GM12878 (cell line): Measurements from ENCODE around the gene LATS2. TPM values are rescaled to one million over a fixed set of nuclear protein-coding genes. Genes with fewer than 3 reads are reported as not detected.

ENCODE experiments used
- BRCA1 ChIP-seq: IDR thresholded peaks from 2 replicates; pipeline ENCODE4 v1.6.1; 2011; ENCODE audit warnings: low read depth, low read length, improper control_type of control experiment
- KAT2A ChIP-seq: conservative IDR thresholded peaks from 2 replicates; pipeline ENCODE4 v1.6.1; 2011; ENCODE audit warnings: low read depth, low read length; ENCODE audit not compliant: control insufficient read depth
- MTA2 ChIP-seq: fragments of 450-650 bp; IDR thresholded peaks from 2 replicates; pipeline ENCODE4 v1.6.1; 2016; ENCODE audit warnings: low read depth, mild to moderate bottlenecking, moderate library complexity
- SPI1 ChIP-seq: IDR thresholded peaks from 2 replicates; pipeline ENCODE4 v1.6.1; 2011; ENCODE audit warnings: low read depth, mild to moderate bottlenecking, low read length, moderate library complexity, borderline replicate concordance; ENCODE audit not compliant: insufficient read depth
- TBL1XR1 ChIP-seq: IDR thresholded peaks from 2 replicates; pipeline ENCODE4 v1.6.1; 2012; ENCODE audit warnings: low read depth, low read length, improper control_type of control experiment
- ZNF274 ChIP-seq: IDR thresholded peaks from one replicate; pipeline ENCODE4 v1.8.0; 2011; ENCODE audit not compliant: insufficient read length, insufficient read depth
- ZNF622 ChIP-seq: fragments of 450-650 bp; IDR thresholded peaks from 2 replicates; pipeline ENCODE4 v1.6.1; 2017; ENCODE audit warnings: mild to moderate bottlenecking, inconsistent platforms
- polyA plus RNA-seq, 11 experiments: library from polyadenylated mRNA; depleted of rRNA in 4 of 11; unstranded in 6 of 11; stranded (reverse) in 5 of 11; fragments of >200 nt; fragmentation: Nextera tagmentation in 4 of 11; fragmentation: Illumina TruSeq in 1 of 11; extraction: Ambion mirVana in 4 of 11; extraction: Trizol in 1 of 11; gene quantifications; 1 replicate in 1 of 11; 2 replicates in 10 of 11; pipeline versions ENCODE4 v1.2.1 to v1.2.3, GENCODE V29; 2011 to 2016; ENCODE audit warnings: inconsistent platforms in 2 of 11, missing spikeins in 2 of 11, low read depth in 1 of 11
- total RNA-seq, 4 experiments: library from RNA; depleted of rRNA in 3 of 4; stranded (reverse); fragments of >200 nt in 3 of 4; fragmentation: Illumina TruSeq in 1 of 4; extraction: Trizol in 1 of 4; gene quantifications; 2 replicates each; pipeline versions ENCODE4 v1.2.1 to v1.2.3, GENCODE V29; 2013 to 2021
- TF ChIP-seq, protein P1 (sequence below): IDR thresholded peaks from 2 replicates; pipeline ENCODE4 v1.6.1; 2012; ENCODE audit warnings: improper control_type of control experiment, low read depth, low read length; ENCODE audit not compliant: insufficient replicate concordance
- TF ChIP-seq, protein P2 (sequence below): fragments of 450-650 bp; formaldehyde crosslinking; IDR thresholded peaks from 2 replicates; pipeline ENCODE4 v1.4.0; 2022; ENCODE audit warnings: mild to moderate bottlenecking, moderate library complexity
- TF ChIP-seq, protein P3 (sequence below), 3 experiments: IDR thresholded peaks in 2 of 3; conservative IDR thresholded peaks in 1 of 3; 2 replicates each; pipeline ENCODE4 v1.5.1; 2011; ENCODE audit warnings: low read depth in 3 of 3, low read length in 3 of 3, mild to moderate bottlenecking in 3 of 3, control low read depth in 2 of 3, moderate library complexity in 2 of 3, inconsistent platforms in 1 of 3, mixed read lengths in 1 of 3; ENCODE audit not compliant: control insufficient read depth in 2 of 3, insufficient read depth in 1 of 3; ENCODE audit errors: extremely low read depth in 1 of 3

LATS2 gene
- total and polyA plus RNA-seq, 10 of the 15 experiments (the other 5 are each of a cell fraction or from before 2014, with no cell fraction given), result 0.90 to 7.8 (median 2.0) TPM

DNA sequence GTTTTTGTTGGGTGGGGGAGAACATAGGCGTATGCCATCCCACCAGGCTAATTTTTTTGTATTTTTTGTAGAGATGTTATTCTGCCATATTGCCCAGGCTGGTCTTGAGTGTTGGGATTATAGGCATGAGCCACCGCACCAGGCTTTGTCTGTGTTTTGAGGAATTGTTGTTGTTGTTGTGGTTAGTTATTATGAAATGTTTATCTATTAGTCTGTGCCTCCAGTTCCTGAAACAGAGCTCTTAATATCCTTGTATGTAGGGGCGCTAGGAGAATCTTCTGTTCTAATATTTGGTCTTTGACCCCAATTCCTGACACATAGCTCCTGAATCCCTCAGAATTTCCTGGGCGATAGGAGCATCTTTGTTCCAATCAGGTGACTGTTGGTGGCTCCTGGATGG lies 5.6 kb upstream of the LATS2 start (continued):
- TF ChIP-seq, protein P1, sequence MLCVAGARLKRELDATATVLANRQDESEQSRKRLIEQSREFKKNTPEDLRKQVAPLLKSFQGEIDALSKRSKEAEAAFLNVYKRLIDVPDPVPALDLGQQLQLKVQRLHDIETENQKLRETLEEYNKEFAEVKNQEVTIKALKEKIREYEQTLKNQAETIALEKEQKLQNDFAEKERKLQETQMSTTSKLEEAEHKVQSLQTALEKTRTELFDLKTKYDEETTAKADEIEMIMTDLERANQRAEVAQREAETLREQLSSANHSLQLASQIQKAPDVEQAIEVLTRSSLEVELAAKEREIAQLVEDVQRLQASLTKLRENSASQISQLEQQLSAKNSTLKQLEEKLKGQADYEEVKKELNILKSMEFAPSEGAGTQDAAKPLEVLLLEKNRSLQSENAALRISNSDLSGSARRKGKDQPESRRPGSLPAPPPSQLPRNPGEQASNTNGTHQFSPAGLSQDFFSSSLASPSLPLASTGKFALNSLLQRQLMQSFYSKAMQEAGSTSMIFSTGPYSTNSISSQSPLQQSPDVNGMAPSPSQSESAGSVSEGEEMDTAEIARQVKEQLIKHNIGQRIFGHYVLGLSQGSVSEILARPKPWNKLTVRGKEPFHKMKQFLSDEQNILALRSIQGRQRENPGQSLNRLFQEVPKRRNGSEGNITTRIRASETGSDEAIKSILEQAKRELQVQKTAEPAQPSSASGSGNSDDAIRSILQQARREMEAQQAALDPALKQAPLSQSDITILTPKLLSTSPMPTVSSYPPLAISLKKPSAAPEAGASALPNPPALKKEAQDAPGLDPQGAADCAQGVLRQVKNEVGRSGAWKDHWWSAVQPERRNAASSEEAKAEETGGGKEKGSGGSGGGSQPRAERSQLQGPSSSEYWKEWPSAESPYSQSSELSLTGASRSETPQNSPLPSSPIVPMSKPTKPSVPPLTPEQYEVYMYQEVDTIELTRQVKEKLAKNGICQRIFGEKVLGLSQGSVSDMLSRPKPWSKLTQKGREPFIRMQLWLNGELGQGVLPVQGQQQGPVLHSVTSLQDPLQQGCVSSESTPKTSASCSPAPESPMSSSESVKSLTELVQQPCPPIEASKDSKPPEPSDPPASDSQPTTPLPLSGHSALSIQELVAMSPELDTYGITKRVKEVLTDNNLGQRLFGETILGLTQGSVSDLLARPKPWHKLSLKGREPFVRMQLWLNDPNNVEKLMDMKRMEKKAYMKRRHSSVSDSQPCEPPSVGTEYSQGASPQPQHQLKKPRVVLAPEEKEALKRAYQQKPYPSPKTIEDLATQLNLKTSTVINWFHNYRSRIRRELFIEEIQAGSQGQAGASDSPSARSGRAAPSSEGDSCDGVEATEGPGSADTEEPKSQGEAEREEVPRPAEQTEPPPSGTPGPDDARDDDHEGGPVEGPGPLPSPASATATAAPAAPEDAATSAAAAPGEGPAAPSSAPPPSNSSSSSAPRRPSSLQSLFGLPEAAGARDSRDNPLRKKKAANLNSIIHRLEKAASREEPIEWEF, result no peak
- TF ChIP-seq SPI1 (no peak), TBL1XR1 (no peak), BRCA1 (no peak), ZNF622 (no peak), ZNF274 (no peak), MTA2 (no peak), KAT2A (no peak)
- TF ChIP-seq, protein P2, sequence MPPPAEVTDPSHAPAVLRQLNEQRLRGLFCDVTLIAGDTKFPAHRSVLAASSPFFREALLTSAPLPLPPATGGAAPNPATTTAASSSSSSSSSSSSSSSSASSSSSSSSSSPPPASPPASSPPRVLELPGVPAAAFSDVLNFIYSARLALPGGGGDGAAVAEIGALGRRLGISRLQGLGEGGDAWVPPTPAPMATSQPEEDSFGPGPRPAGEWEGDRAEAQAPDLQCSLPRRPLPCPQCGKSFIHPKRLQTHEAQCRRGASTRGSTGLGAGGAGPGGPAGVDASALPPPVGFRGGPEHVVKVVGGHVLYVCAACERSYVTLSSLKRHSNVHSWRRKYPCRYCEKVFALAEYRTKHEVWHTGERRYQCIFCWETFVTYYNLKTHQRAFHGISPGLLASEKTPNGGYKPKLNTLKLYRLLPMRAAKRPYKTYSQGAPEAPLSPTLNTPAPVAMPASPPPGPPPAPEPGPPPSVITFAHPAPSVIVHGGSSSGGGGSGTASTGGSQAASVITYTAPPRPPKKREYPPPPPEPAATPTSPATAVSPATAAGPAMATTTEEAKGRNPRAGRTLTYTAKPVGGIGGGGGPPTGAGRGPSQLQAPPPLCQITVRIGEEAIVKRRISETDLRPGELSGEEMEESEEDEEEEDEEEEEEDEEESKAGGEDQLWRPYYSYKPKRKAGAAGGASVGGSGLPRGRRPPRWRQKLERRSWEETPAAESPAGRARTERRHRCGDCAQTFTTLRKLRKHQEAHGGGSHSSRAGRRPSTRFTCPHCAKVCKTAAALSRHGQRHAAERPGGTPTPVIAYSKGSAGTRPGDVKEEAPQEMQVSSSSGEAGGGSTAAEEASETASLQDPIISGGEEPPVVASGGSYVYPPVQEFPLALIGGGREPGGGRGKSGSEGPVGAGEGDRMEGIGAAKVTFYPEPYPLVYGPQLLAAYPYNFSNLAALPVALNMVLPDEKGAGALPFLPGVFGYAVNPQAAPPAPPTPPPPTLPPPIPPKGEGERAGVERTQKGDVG (CRISPR knock-in tag), result no peak
- TF ChIP-seq, protein P3, sequence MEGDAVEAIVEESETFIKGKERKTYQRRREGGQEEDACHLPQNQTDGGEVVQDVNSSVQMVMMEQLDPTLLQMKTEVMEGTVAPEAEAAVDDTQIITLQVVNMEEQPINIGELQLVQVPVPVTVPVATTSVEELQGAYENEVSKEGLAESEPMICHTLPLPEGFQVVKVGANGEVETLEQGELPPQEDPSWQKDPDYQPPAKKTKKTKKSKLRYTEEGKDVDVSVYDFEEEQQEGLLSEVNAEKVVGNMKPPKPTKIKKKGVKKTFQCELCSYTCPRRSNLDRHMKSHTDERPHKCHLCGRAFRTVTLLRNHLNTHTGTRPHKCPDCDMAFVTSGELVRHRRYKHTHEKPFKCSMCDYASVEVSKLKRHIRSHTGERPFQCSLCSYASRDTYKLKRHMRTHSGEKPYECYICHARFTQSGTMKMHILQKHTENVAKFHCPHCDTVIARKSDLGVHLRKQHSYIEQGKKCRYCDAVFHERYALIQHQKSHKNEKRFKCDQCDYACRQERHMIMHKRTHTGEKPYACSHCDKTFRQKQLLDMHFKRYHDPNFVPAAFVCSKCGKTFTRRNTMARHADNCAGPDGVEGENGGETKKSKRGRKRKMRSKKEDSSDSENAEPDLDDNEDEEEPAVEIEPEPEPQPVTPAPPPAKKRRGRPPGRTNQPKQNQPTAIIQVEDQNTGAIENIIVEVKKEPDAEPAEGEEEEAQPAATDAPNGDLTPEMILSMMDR (IDR thresholded peaks at IDR 0.05 in 2 of 3, conservative IDR thresholded peaks at IDR 0.05 in 1 of 3; ENCODE audit: control insufficient read depth in 2 of 3, extremely low read depth in 1 of 3, insufficient read depth in 1 of 3, low read depth in 3 of 3, low read length in 3 of 3), result no peak
